Bronchial epithelial cell (primary cell): ENCODE measurements around the gene HOXA1. TPM values are rescaled to one million over a fixed set of nuclear protein-coding genes. Genes with fewer than 3 reads are reported as not detected.

Experiments
- DNase-seq: peaks from one replicate; pipeline ENCODE4 v3.0.0-alpha.2; 2010; ENCODE audit warnings: low read depth
- FAIRE-seq: peaks from 2 replicates; lab custom pipeline; 2011; peaks lifted over from hg19 to GRCh38; lab: Jason Lieb, UNC
- H3K27me3 ChIP-seq: 2 replicates; pipeline ENCODE4 v1.5.1; 2011; ENCODE audit warnings: low read length; ENCODE audit not compliant: control insufficient read depth, insufficient read depth
- H3K36me3 ChIP-seq: 2 replicates; pipeline ENCODE4 v1.5.1; 2011; ENCODE audit warnings: low read length; ENCODE audit not compliant: control insufficient read depth, insufficient read depth
- H3K4me3 ChIP-seq: 2 replicates; pipeline ENCODE4 v1.5.1; 2011; ENCODE audit warnings: mild to moderate bottlenecking, low read depth, low read length, control low read depth
- CTCF ChIP-seq: IDR thresholded peaks from 2 replicates; pipeline ENCODE4 v1.5.1; 2011; ENCODE audit warnings: mild to moderate bottlenecking, moderate library complexity, low read length, control low read depth, inconsistent platforms; ENCODE audit not compliant: insufficient read depth, severe bottlenecking
- total RNA-seq: library from RNA; depleted of rRNA; stranded (reverse); fragments of >200 nt; gene quantifications from 2 replicates; pipeline ENCODE4 v1.2.1, GENCODE V29; 2014

Gene HOXA1
- total RNA-seq, 1 donor from 2014 or later = 0.26 TPM

- Histone ChIP-seq H3K27me3 (peaks cover 74% of the 10 kb centered on the region), H3K4me3 (no peak overlapping the region), H3K36me3 (no peaks in the 10 kb centered on the region)
- TF ChIP-seq CTCF = no peak
- DNase-seq (no peak), FAIRE-seq (no peak)
Measured at GRCh38 chr7:27107391-27108381, 11.9 kb upstream of the HOXA1 start.

- DNase-seq (no peak), FAIRE-seq (no peak)
- Histone ChIP-seq H3K36me3 (no peaks in the 10 kb centered on the region), H3K27me3 (peaks cover 76% of the 10 kb centered on the region), H3K4me3 (no peak overlapping the region)
- no peak for TF ChIP-seq CTCF
Measured at GRCh38 chr7:27106901-27107240, 11.1 kb upstream of the HOXA1 start.

- FAIRE-seq (no peak), DNase-seq (no peak)
- Histone ChIP-seq H3K36me3 (no peaks in the 10 kb centered on the region), H3K4me3 (no peak overlapping the region), H3K27me3 (peaks cover 75% of the 10 kb centered on the region)
- TF ChIP-seq CTCF = no peak
Measured at GRCh38 chr7:27106181-27106900, 10.5 kb upstream of the HOXA1 start.

- DNase-seq (no peak), FAIRE-seq (no peak)
- Histone ChIP-seq H3K4me3 (no peak overlapping the region), H3K27me3 (peaks cover 73% of the 10 kb centered on the region), H3K36me3 (no peaks in the 10 kb centered on the region)
- no peak for TF ChIP-seq CTCF
Measured at GRCh38 chr7:27105301-27106031, 9.7 kb upstream of the HOXA1 start.

- Histone ChIP-seq H3K4me3 (no peak overlapping the region), H3K27me3 (peaks cover 65% of the 10 kb centered on the region), H3K36me3 (no peaks in the 10 kb centered on the region)
- DNase-seq (no peak), FAIRE-seq (no peak)
- no peak for TF ChIP-seq CTCF
Measured at GRCh38 chr7:27104341-27105058, 8.7 kb upstream of the HOXA1 start.
